Neural progenitor cell (in vitro differentiated cells): ENCODE data around the gene AP2S1. TPM values are rescaled to one million over a fixed set of nuclear protein-coding genes. Genes with fewer than 3 reads are reported as not detected.
"Not testable (repeated sequence)": the region's sequence is repeated elsewhere in the genome, so short reads cannot be mapped to it uniquely, and the experiment has no call there.

Experiments
- DNase-seq: peaks from one replicate; pipeline ENCODE4 v3.0.0-alpha.2; 2016; ENCODE audit warnings: low spot score
- H2AFZ ChIP-seq: fragments of 200-600 bp; sonication (generic); replicated peaks from 2 replicates; pipeline ENCODE4 v1.6.1; 2016; ENCODE audit warnings: antibody characterized with exemption
- H3F3A ChIP-seq: fragments of 200-600 bp; sonication (generic); 2 replicates; pipeline ENCODE4 v1.6.1; 2016; ENCODE audit warnings: antibody characterized with exemption, low read depth
- H3K27ac ChIP-seq: fragments of 200-600 bp; sonication (generic); 2 replicates; pipeline ENCODE4 v1.5.1; 2016; ENCODE audit warnings: mild to moderate bottlenecking
- H3K27me3 ChIP-seq: fragments of 200-600 bp; sonication (generic); 2 replicates; pipeline ENCODE4 v1.6.1; 2016; ENCODE audit warnings: mild to moderate bottlenecking, moderate library complexity
- H3K36me3 ChIP-seq: fragments of 200-600 bp; sonication (generic); 2 replicates; pipeline ENCODE4 v1.5.1; 2016
- H3K4me1 ChIP-seq: fragments of 200-600 bp; sonication (generic); 2 replicates; pipeline ENCODE4 v1.6.1; 2016; ENCODE audit warnings: mixed run types
- H3K4me2 ChIP-seq: fragments of 200-600 bp; sonication (generic); 2 replicates; pipeline ENCODE4 v1.6.1; 2016
- H3K4me3 ChIP-seq: fragments of 200-600 bp; sonication (generic); 2 replicates; pipeline ENCODE4 v1.5.1; 2016
- H3K79me2 ChIP-seq: fragments of 200-600 bp; sonication (generic); 2 replicates; pipeline ENCODE4 v1.6.1; 2016; ENCODE audit warnings: low read depth
- H3K9ac ChIP-seq: fragments of 200-600 bp; sonication (generic); 2 replicates; pipeline ENCODE4 v1.6.1; 2016
- H3K9me3 ChIP-seq: fragments of 200-600 bp; sonication (generic); 2 replicates; pipeline ENCODE4 v1.5.1; 2016; ENCODE audit warnings: low read depth
- H4K20me1 ChIP-seq: fragments of 200-600 bp; sonication (generic); 2 replicates; pipeline ENCODE4 v1.6.1; 2016; ENCODE audit warnings: low read depth
- H3K27ac Mint-ChIP-seq: 3 replicates; pipeline ENCODE4 v1.8.0; 2021; ENCODE audit warnings: mixed read lengths
- H3K27me3 Mint-ChIP-seq: 2 replicates; pipeline ENCODE4 v1.8.0; 2022; ENCODE audit warnings: low read depth, mild to moderate bottlenecking, inconsistent platforms, moderate library complexity, mixed read lengths; ENCODE audit not compliant: insufficient read depth
- H3K36me3 Mint-ChIP-seq: 3 replicates; pipeline ENCODE4 v1.8.0; 2021; ENCODE audit warnings: mixed read lengths
- H3K4me1 Mint-ChIP-seq: 3 replicates; pipeline ENCODE4 v1.8.0; 2021; ENCODE audit warnings: mixed read lengths
- H3K4me3 Mint-ChIP-seq: 3 replicates; pipeline ENCODE4 v1.8.0; 2021; ENCODE audit warnings: mild to moderate bottlenecking, moderate library complexity, mixed read lengths
- H3K9me3 Mint-ChIP-seq: 3 replicates; pipeline ENCODE4 v1.8.0; 2020; ENCODE audit warnings: mixed read lengths
- CTCF ChIP-seq: fragments of 200-600 bp; sonication (generic); IDR thresholded peaks from 2 replicates; pipeline ENCODE4 v1.5.1; 2017; ENCODE audit warnings: antibody characterized with exemption, mild to moderate bottlenecking
- EZH2 ChIP-seq: fragments of 200-600 bp; sonication (generic); IDR thresholded peaks from 2 replicates; pipeline ENCODE4 v1.6.1; 2017; ENCODE audit warnings: antibody characterized with exemption, mild to moderate bottlenecking, moderate library complexity
- EZH2phosphoT487 ChIP-seq: fragments of 200-600 bp; sonication (generic); IDR thresholded peaks from 2 replicates; pipeline ENCODE4 v1.6.1; 2017; ENCODE audit warnings: antibody characterized with exemption
- total RNA-seq: library from RNA; depleted of rRNA; stranded (reverse); fragments of >200 nt; gene quantifications from 2 replicates; pipeline ENCODE4 v1.2.3, GENCODE V29; 2015; ENCODE audit warnings: low replicate concordance

AP2S1 gene
- total RNA-seq, 1 donor from 2014 or later: 104 TPM

- Histone ChIP-seq H3K9me3 (no peaks in the 10 kb centered on the region), H4K20me1 (no peaks in the 10 kb centered on the region), H3K4me2 (no peak overlapping the region), H3K4me1 (peaks cover 11% of the 10 kb centered on the region), H3K27me3 (no peaks in the 10 kb centered on the region), H3K9ac (no peak overlapping the region), H3K27ac (no peak overlapping the region), H3K36me3 (no peaks in the 10 kb centered on the region), H3K4me3 (no peak overlapping the region), H3F3A (no peaks in the 10 kb centered on the region), H3K79me2 (no peaks in the 10 kb centered on the region), H2AFZ (no peak overlapping the region)
- no peak for DNase-seq
- Mint-ChIP-seq H3K36me3 (no peaks in the 10 kb centered on the region), H3K4me1 (peaks cover 13% of the 10 kb centered on the region), H3K4me3 (no peak overlapping the region), H3K27me3 (peaks cover 2% of the 10 kb centered on the region), H3K27ac (no peak overlapping the region), H3K9me3 (no peaks in the 10 kb centered on the region)
- no peak for TF ChIP-seq EZH2
- no peak for TF ChIP-seq CTCF
- TF ChIP-seq EZH2phosphoT487: no peak
Observed at GRCh38 chr19:46809534-46810272, 40.9 kb downstream of the AP2S1 start.

DNA sequence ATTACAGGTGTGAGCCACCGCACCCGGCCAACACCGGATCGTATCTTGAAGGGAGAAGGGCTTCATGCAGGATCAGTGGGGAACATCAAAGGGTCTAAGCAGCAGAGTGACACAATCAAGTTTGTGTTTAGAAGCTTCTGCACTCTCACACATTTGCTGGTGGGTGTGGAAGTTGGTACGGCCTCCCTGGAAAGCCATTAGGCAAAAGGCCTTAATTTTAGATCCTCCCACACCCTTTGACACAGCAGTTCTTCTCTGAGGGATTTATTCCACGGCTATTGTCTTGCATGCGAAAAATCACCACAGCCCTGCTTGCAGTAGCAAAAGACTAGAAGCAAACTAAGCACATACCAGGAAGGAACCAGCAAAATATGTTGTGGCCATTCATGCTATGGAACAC, 44.0 kb downstream of the AP2S1 start:
- H3K27ac ChIP-seq: no peak overlapping the region
- Mint-ChIP-seq H3K4me1 (no peaks in the 10 kb centered on the region), H3K27me3 (no peaks in the 10 kb centered on the region), H3K9me3 (no peaks in the 10 kb centered on the region), H3K4me3 (no peak overlapping the region), H3K27ac (no peak overlapping the region), H3K36me3 (no peaks in the 10 kb centered on the region)
- H4K20me1 ChIP-seq: no peaks in the 10 kb centered on the region
- no peak overlapping the region for H3K4me3 ChIP-seq
- no peak overlapping the region for H3K4me2 ChIP-seq
- no peak for DNase-seq
- H3K9ac ChIP-seq: no peak overlapping the region
- H3K27me3 ChIP-seq: no peaks in the 10 kb centered on the region
- H3K36me3 ChIP-seq: no peaks in the 10 kb centered on the region
- TF ChIP-seq EZH2: no peak
- TF ChIP-seq EZH2phosphoT487: no peak
- TF ChIP-seq CTCF: no peak
- H3K4me1 ChIP-seq: no peaks in the 10 kb centered on the region
- H2AFZ ChIP-seq: no peak overlapping the region
- no peaks in the 10 kb centered on the region for H3F3A ChIP-seq
- H3K9me3 ChIP-seq: no peaks in the 10 kb centered on the region
- H3K79me2 ChIP-seq: no peaks in the 10 kb centered on the region

DNA sequence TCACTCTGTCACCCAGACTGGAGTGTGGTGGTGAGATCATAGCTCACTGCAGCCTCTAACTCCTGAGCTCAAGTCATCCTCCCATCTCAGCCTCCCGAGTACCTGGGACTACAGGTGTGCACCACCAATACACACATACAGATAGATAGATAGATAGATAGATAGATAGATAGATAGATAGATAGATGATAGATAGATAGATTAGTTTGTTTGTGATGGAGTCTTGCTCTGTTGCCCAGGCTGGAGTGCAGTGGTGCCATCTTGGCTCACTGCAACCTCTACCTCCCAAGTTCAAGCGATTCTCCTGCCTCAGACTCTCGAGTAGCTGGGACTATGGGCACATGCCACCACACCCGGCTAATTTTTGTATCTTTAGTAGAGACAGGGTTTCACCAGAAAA, 46.2 kb downstream of the AP2S1 start:
- DNase-seq, H3K9me3 ChIP-seq, H4K20me1 ChIP-seq, H3K9me3 Mint-ChIP-seq, H3K4me1 ChIP-seq, H3K27ac Mint-ChIP-seq, H3K9ac ChIP-seq, H3K36me3 ChIP-seq, H3K27me3 Mint-ChIP-seq, H3K4me1 Mint-ChIP-seq, H3K4me2 ChIP-seq, H3K36me3 Mint-ChIP-seq, H3K4me3 Mint-ChIP-seq, H3K27me3 ChIP-seq, H3K27ac ChIP-seq, H2AFZ ChIP-seq, H3K79me2 ChIP-seq, H3K4me3 ChIP-seq, H3F3A ChIP-seq: not testable (repeated sequence)

DNA sequence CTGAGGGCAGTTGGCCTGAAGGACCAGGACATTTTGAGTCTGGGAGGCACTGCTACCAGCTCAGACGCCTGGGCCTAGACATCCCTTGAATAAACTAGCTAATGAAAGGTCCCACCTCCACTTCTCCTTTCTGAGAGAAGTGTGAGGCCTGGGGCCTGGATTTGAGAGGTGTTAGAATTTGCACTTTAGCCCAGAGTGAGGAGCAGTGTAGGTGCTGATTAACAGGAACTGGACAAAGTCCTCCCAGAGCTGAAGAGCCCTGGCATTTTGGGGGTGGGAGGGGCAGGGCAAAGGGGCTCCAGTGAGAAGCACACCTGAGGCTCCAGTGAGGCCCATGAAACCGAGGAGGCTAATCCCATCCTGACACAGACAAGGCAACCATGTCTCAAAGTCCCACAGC, 47.1 kb downstream of the AP2S1 start:
- no peak for TF ChIP-seq EZH2
- no peak for TF ChIP-seq EZH2phosphoT487
- TF ChIP-seq CTCF: no peak
- Histone ChIP-seq H3K36me3 (no peaks in the 10 kb centered on the region), H4K20me1 (no peaks in the 10 kb centered on the region), H3K79me2 (no peaks in the 10 kb centered on the region), H3K9me3 (no peaks in the 10 kb centered on the region), H3K4me1 (no peaks in the 10 kb centered on the region), H3K4me3 (no peak overlapping the region), H3K27me3 (no peaks in the 10 kb centered on the region), H3K9ac (no peak overlapping the region), H2AFZ (no peak overlapping the region), H3K4me2 (no peak overlapping the region), H3F3A (no peaks in the 10 kb centered on the region), H3K27ac (no peak overlapping the region)
- Mint-ChIP-seq H3K36me3 (no peaks in the 10 kb centered on the region), H3K27ac (no peak overlapping the region), H3K9me3 (no peaks in the 10 kb centered on the region), H3K4me1 (no peaks in the 10 kb centered on the region), H3K27me3 (no peaks in the 10 kb centered on the region), H3K4me3 (no peak overlapping the region)
- DNase-seq: no peak
